Body of pancreas (tissue), 4 donors: ENCODE results near the gene EMD. TPM values are rescaled to one million over a fixed set of nuclear protein-coding genes. Genes with fewer than 3 reads are reported as not detected.

Experiments
- ATAC-seq: fragments of 150-250 bp; one replicate; pipeline ENCODE4 v1.9.1; 2016
- DNase-seq, 4 donors: peaks; one replicate each; pipeline ENCODE4 v3.0.0-alpha.2; 2019
- H3K27ac ChIP-seq, 4 donors: fragments of 200-600 bp; sonication (generic); 1 replicate in 3 of 4; 2 replicates in 1 of 4; pipeline versions ENCODE4 v1.5.1 to v1.6.1; 2016 to 2019; ENCODE audit warnings: mild to moderate bottlenecking in 1 of 4, mixed read lengths in 1 of 4, moderate library complexity in 1 of 4
- H3K27me3 ChIP-seq, 2 donors: fragments of 200-600 bp; sonication (generic); one replicate each; pipeline ENCODE4 v1.6.0; 2016; ENCODE audit warnings: mild to moderate bottlenecking in 1 of 2
- H3K36me3 ChIP-seq, 2 donors: fragments of 200-600 bp; sonication (generic); replicated peaks in 1 of 2; 2 replicates each; pipeline ENCODE4 v1.5.1; 2016; ENCODE audit warnings: low read depth in 2 of 2; ENCODE audit not compliant: insufficient read depth in 1 of 2
- H3K4me1 ChIP-seq: fragments of 200-600 bp; sonication (generic); one replicate; pipeline ENCODE4 v1.6.0; 2016
- H3K4me3 ChIP-seq, 2 donors: fragments of 200-600 bp; sonication (generic); 1 replicate in 1 of 2; 2 replicates in 1 of 2; pipeline ENCODE4 v1.5.1; 2016 to 2019
- H3K9me3 ChIP-seq, 3 donors: fragments of 200-600 bp; sonication (generic); 1 replicate in 2 of 3; 2 replicates in 1 of 3; pipeline ENCODE4 v1.5.1; 2016
- CTCF ChIP-seq, 7 experiments: fragments of 450-650 bp in 4 of 7; fragments of 200-600 bp in 3 of 7; sonication (generic) in 3 of 7; IDR thresholded peaks; one replicate each; pipeline ENCODE4 v1.5.1; 2016 to 2019; ENCODE audit warnings: antibody characterized with exemption in 7 of 7
- POLR2A ChIP-seq, 3 donors: fragments of 450-650 bp; IDR thresholded peaks; one replicate each; pipeline ENCODE4 v1.6.1; 2016; ENCODE audit warnings: antibody characterized with exemption in 3 of 3, mild to moderate bottlenecking in 2 of 3
- WGBS, 2 donors: methylation state at CpG; one replicate each; pipeline ENCODE4 v1.1.5; 2017; 5-methylcytosine and 5-hydroxymethylcytosine counted together
- intact Hi-C: fragments of 100-400 bp; cut with DNase I; formaldehyde crosslinking; loops from one replicate; pipeline ENCODE4 v1.15.1; 2023
- total RNA-seq, 2 donors: library from RNA; depleted of rRNA; stranded (reverse); fragments of >200 nt; gene quantifications; one replicate each; pipeline ENCODE4 v1.1.0, GENCODE V29; 2016

Gene EMD
- total RNA-seq, 2 donors from 2014 or later: 23.6 to 28.3 TPM

- Histone ChIP-seq H3K4me1 (peaks cover 20% of the 10 kb centered on the region), H3K9me3 (no peaks in the 10 kb centered on the region), H3K27ac (no peak overlapping the region), H3K27me3 (no peaks in the 10 kb centered on the region), H3K4me3 (no peak overlapping the region), H3K36me3 (no peaks in the 10 kb centered on the region)
- TF ChIP-seq POLR2A (IDR thresholded peaks at IDR 0.05): no peak
- TF ChIP-seq CTCF (IDR thresholded peaks at IDR 0.05): no peak
- no peak for DNase-seq
- intact Hi-C loops: no loop called here
- ATAC-seq: no peak
- 78 to 87% methylated on average over 4 of the region's 4 CpGs for whole genome bisulfite sequencing, 2 donors
Observed at GRCh38 chrX:154403858-154404257, 24.8 kb downstream of the EMD start.

DNA sequence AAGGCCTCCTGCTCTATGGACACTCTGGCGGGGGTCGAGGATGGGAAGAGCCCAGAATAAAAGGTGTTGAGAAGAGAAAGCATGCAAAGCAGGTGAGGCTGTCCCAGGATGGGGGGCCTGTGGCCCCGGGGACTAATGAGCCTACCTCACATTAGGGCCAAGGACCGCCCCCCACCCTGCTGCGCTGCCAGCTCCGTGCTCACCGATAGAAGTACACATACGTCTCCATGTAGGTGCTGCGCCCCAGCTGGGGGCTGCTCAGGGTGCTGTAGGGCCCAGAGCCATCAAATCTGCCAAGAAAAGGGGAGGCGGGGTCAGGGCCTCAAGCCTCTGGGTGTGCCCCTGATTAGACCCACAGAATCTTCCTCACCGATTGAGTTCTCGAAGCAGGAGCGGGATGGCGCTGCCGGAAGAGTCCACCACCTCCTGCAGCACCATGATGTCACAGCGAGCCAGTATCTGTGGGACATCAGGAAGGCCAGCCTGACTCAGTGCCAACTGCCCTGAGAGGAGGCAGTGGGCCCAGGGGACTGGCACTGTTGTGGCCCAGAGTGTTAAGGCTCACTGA, 25.6 kb downstream of the EMD start:
- intact Hi-C loops: no loop called here
- ATAC-seq: no peak
- 83 to 90% methylated on average over 3 to 12 of the region's 16 CpGs for WGBS, 2 donors

DNA sequence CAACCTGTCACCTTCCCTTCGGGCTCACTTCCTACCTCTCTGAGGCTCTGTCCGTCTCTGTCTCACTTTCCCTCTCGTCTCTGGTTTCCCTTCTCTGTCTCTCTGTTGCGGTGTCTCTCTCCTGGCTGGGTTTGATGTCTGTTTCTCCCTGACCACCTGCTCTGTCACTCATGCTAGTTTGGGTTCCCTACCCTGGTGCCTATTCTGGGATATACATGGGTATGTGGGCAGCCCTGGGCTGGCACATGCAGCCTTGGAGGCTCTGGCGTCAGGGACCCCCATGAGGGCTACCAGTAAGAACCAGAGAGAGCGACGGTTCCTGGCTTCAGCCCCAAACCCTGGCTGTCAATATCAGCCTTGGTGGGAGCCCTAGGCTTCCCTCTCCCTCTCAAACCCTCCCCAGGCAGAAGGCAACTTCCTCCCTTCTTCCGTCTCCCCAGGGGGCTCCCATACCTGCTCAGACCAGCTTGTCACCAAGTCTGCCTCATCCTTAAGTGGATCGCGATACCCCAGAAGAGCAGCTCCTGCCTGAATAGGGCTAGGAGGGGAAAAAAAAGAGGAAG, 29.6 kb downstream of the EMD start:
- Histone ChIP-seq H3K36me3 (no peaks in the 10 kb centered on the region), H3K4me1 (peaks cover 12% of the 10 kb centered on the region), H3K9me3 (no peaks in the 10 kb centered on the region), H3K27me3 (no peaks in the 10 kb centered on the region), H3K27ac (peak overlapping the region in 2 of 4 donors; percentile 36 to 63), H3K4me3 (no peak overlapping the region)
- 59 to 84% methylated on average over 5 to 10 of the region's 10 CpGs for WGBS, 2 donors
- no peak for TF ChIP-seq CTCF (IDR thresholded peaks at IDR 0.05)
- no peak for TF ChIP-seq POLR2A (IDR thresholded peaks at IDR 0.05)
- DNase-seq (no peak), ATAC-seq (no peak)
- intact Hi-C loops: no loop called here

More for the DNA sequence above, 25.6 kb downstream of the EMD start:
- Histone ChIP-seq H3K9me3 (no peaks in the 10 kb centered on the region), H3K4me3 (no peak overlapping the region), H3K27me3 (no peaks in the 10 kb centered on the region), H3K36me3 (no peaks in the 10 kb centered on the region), H3K4me1 (peaks cover 19% of the 10 kb centered on the region), H3K27ac (no peak overlapping the region)
- no peak for TF ChIP-seq POLR2A (IDR thresholded peaks at IDR 0.05)
- DNase-seq: no peak

DNA sequence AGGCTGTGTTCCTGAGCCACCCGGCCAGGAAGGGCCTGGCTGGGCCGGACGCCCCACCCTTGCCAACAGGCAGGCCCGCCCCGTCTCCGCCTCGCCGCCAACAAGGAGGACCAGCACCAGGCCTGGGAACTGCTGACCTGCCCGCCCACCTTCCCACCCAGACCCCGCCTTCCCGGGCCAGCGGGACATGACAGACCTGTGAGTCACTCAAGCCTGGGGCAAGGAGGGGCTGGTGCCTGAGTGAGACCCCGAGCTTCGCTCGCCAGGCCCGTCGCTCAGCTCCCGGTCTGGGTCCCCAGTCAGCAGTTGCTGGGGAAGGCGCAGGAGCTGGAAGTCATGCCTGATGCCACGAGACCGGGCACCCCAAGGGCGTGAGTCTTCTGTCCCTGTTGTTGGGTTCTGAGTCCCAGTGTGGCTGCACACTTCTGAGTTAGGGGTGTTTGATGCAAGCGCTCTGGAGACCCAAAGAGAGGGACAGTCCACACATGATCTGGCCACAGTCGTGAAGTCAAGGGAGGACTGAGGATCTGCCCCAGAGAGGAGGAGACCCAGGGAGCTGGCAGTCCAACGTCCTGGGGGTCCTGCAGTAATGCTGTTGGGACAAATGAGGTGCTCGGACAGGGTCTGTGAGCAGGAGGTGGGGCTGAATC, 30.3 kb downstream of the EMD start, which contains the start of gene DNASE1L1:
Gene DNASE1L1 (minus strand): TSS at position 33 of the 650 bp plus-strand sequence. CDS start 3,686 bp downstream, outside the sequence.
- peak within 1 kb of the TSS in 2 of 4 donors; percentile 36 to 63 for H3K27ac ChIP-seq
- H3K9me3 ChIP-seq: no peaks in the 10 kb centered on the region
- H3K4me1 ChIP-seq: peaks cover 12% of the 10 kb centered on the region
- H3K4me3 ChIP-seq: no peak within 1 kb of the TSS
- ATAC-seq: peak; percentile 22
- intact Hi-C loops: no loop called here
- H3K36me3 ChIP-seq: no peaks in the 10 kb centered on the region
- H3K27me3 ChIP-seq: no peaks in the 10 kb centered on the region
- TF ChIP-seq CTCF (IDR thresholded peaks at IDR 0.05) (no peak), POLR2A (IDR thresholded peaks at IDR 0.05) (peak in 1 of 3 donors; percentile 24)
- 64 to 67% methylated on average over 3 to 6 of the region's 26 CpGs for WGBS, 2 donors
- DNase-seq: peak; percentile 50 to 81 (median 74)

GRCh38 chrX:154411981-154412340, 32.9 kb downstream of the EMD start:
- H3K27ac ChIP-seq: peak overlapping the region; percentile 70 to 90 (median 80)
- H3K27me3 ChIP-seq: no peaks in the 10 kb centered on the region
- ATAC-seq: peak; percentile 74
- DNase-seq: peak; percentile 44 to 76 (median 66)
- TF ChIP-seq CTCF (IDR thresholded peaks at IDR 0.05): no peak
- peak in 1 of 3 donors; percentile 2 for TF ChIP-seq POLR2A (IDR thresholded peaks at IDR 0.05)
- WGBS, 2 donors: 0% methylated on average over 6 of the region's 29 CpGs; no CpG with 5 or more reads in 1 of the 2 donors
- peaks cover 12% of the 10 kb centered on the region for H3K4me1 ChIP-seq
- no peaks in the 10 kb centered on the region for H3K9me3 ChIP-seq
- peak overlapping the region; percentile 52 to 76 for H3K4me3 ChIP-seq
- H3K36me3 ChIP-seq: no peaks in the 10 kb centered on the region
- intact Hi-C loops: no loop called here
